ENCODE measurements around the gene FKBP5.

The FKBP5 gene

GRCh38 chr6:35592178-35592577 lies 96.5 kb downstream of the FKBP5 start:
- no peaks in the 10 kb centered on the region for H3K27me3 Mint-ChIP-seq
- ATAC-seq (replicated peaks; ENCODE audit: extremely low read depth, poor library complexity, severe bottlenecking) (no peak), DNase-seq (ENCODE audit: low spot score in 2 of 2) (no peak)
- H3K4me3 Mint-ChIP-seq = no peak overlapping the region
- no peak overlapping the region for H3K27ac Mint-ChIP-seq (ENCODE audit: low read depth)
- H3K36me3 Mint-ChIP-seq (ENCODE audit: insufficient read depth) = peaks cover 32% of the 10 kb centered on the region
- peaks cover 49% of the 10 kb centered on the region for H3K4me1 Mint-ChIP-seq
- H3K9me3 Mint-ChIP-seq = no peaks in the 10 kb centered on the region

GRCh38 chr6:35590622-35591066 lies 98.1 kb downstream of the FKBP5 start:
- Mint-ChIP-seq H3K36me3 (ENCODE audit: insufficient read depth) (peaks cover 36% of the 10 kb centered on the region), H3K27ac (ENCODE audit: low read depth) (no peak overlapping the region), H3K4me1 (peaks cover 54% of the 10 kb centered on the region), H3K4me3 (no peak overlapping the region), H3K27me3 (no peaks in the 10 kb centered on the region), H3K9me3 (no peaks in the 10 kb centered on the region)
- ATAC-seq (replicated peaks; ENCODE audit: extremely low read depth, poor library complexity, severe bottlenecking) = no peak
- no peak for DNase-seq (ENCODE audit: low spot score in 2 of 2)

- Mint-ChIP-seq H3K36me3 (ENCODE audit: insufficient read depth) (peaks cover 36% of the 10 kb centered on the region), H3K4me3 (no peak overlapping the region), H3K9me3 (no peaks in the 10 kb centered on the region), H3K27me3 (no peaks in the 10 kb centered on the region), H3K4me1 (peaks cover 56% of the 10 kb centered on the region), H3K27ac (ENCODE audit: low read depth) (peak overlapping the region; percentile 64)
- ATAC-seq (replicated peaks; ENCODE audit: extremely low read depth, poor library complexity, severe bottlenecking) = no peak
- DNase-seq (ENCODE audit: low spot score in 2 of 2) = no peak
These were observed 98.8 kb downstream of the FKBP5 start for GRCh38 chr6:35589904-35590303.

GRCh38 chr6:35589201-35589739 lies 99.4 kb downstream of the FKBP5 start:
- DNase-seq (ENCODE audit: low spot score in 2 of 2) = no peak
- no peak overlapping the region for H3K4me3 Mint-ChIP-seq
- H3K27ac Mint-ChIP-seq (ENCODE audit: low read depth) = peak overlapping the region; percentile 64
- ATAC-seq (replicated peaks; ENCODE audit: extremely low read depth, poor library complexity, severe bottlenecking) = no peak
- peaks cover 54% of the 10 kb centered on the region for H3K4me1 Mint-ChIP-seq
- no peaks in the 10 kb centered on the region for H3K9me3 Mint-ChIP-seq
- H3K36me3 Mint-ChIP-seq (ENCODE audit: insufficient read depth) = peaks cover 36% of the 10 kb centered on the region
- H3K27me3 Mint-ChIP-seq = no peaks in the 10 kb centered on the region

GRCh38 chr6:35587167-35587566 lies 101.5 kb downstream of the FKBP5 start:
- Mint-ChIP-seq H3K36me3 (ENCODE audit: insufficient read depth) (peaks cover 34% of the 10 kb centered on the region), H3K27me3 (no peaks in the 10 kb centered on the region), H3K27ac (ENCODE audit: low read depth) (no peak overlapping the region), H3K4me1 (peaks cover 54% of the 10 kb centered on the region), H3K4me3 (no peak overlapping the region), H3K9me3 (no peaks in the 10 kb centered on the region)
- ATAC-seq (replicated peaks; ENCODE audit: extremely low read depth, poor library complexity, severe bottlenecking) = no peak
- DNase-seq (ENCODE audit: low spot score in 2 of 2) = no peak

- no peaks in the 10 kb centered on the region for H3K27me3 Mint-ChIP-seq
- ATAC-seq (replicated peaks; ENCODE audit: extremely low read depth, poor library complexity, severe bottlenecking) (no peak), DNase-seq (ENCODE audit: low spot score in 2 of 2) (no peak)
- H3K36me3 Mint-ChIP-seq (ENCODE audit: insufficient read depth) = peaks cover 37% of the 10 kb centered on the region
- peaks cover 48% of the 10 kb centered on the region for H3K4me1 Mint-ChIP-seq
- H3K27ac Mint-ChIP-seq (ENCODE audit: low read depth) = peak overlapping the region; percentile 6
- H3K4me3 Mint-ChIP-seq = no peak overlapping the region
- H3K9me3 Mint-ChIP-seq = no peaks in the 10 kb centered on the region
These were observed 102.2 kb downstream of the FKBP5 start for GRCh38 chr6:35586542-35586941.

- no peak for ATAC-seq (replicated peaks; ENCODE audit: extremely low read depth, poor library complexity, severe bottlenecking)
- Mint-ChIP-seq H3K4me3 (no peak overlapping the region), H3K4me1 (peaks cover 39% of the 10 kb centered on the region), H3K27ac (ENCODE audit: low read depth) (no peak overlapping the region), H3K9me3 (no peaks in the 10 kb centered on the region), H3K36me3 (ENCODE audit: insufficient read depth) (peaks cover 37% of the 10 kb centered on the region), H3K27me3 (no peaks in the 10 kb centered on the region)
- no peak for DNase-seq (ENCODE audit: low spot score in 2 of 2)
These were observed 103.1 kb downstream of the FKBP5 start for GRCh38 chr6:35585658-35586057.

DNA sequence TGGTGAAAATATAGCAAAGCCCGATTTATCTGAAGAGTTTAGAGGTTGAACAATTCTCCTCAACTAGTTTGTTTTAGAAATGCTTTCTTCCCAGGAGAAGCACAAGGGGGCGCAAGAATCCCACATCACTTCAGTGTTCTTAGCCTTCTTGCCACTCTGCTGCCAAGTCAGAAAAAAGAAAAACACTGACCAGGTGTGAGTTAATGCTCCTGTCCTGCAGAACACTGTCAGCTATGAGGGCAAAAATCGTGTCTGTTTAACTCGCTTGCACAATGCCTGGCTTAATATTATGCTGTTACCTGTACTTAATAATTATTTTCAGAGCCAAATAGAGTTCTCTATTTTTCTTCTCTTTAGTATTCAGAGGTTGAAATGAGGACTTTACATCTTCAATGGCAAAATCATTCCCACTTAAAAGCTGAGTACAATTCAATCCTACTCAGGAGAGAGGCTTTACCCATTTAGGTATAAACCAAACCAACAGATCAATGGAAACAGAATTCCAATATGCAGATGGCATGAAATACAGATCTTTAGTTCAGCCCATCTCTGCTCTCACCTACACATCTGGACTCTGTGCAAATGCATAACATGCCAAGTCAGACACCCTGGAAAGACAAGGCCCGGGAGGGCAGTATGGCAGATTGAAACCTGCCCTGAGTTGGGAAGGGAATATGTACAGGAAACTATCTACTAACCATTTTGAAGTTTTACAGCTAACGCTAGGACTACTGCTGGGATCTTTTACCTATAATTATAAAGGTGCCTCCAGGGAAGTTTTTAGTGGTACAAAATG lies 104.6 kb downstream of the FKBP5 start:
- H3K4me1 Mint-ChIP-seq = peaks cover 29% of the 10 kb centered on the region
- H3K27ac Mint-ChIP-seq (ENCODE audit: low read depth) = no peak overlapping the region
- peaks cover 37% of the 10 kb centered on the region for H3K36me3 Mint-ChIP-seq (ENCODE audit: insufficient read depth)
- peak; percentile 66 to 69 for DNase-seq (ENCODE audit: low spot score in 2 of 2)
- H3K4me3 Mint-ChIP-seq = no peak overlapping the region
- H3K9me3 Mint-ChIP-seq = no peaks in the 10 kb centered on the region
- H3K27me3 Mint-ChIP-seq = no peaks in the 10 kb centered on the region
- ATAC-seq (replicated peaks; ENCODE audit: extremely low read depth, poor library complexity, severe bottlenecking) = no peak

DNA sequence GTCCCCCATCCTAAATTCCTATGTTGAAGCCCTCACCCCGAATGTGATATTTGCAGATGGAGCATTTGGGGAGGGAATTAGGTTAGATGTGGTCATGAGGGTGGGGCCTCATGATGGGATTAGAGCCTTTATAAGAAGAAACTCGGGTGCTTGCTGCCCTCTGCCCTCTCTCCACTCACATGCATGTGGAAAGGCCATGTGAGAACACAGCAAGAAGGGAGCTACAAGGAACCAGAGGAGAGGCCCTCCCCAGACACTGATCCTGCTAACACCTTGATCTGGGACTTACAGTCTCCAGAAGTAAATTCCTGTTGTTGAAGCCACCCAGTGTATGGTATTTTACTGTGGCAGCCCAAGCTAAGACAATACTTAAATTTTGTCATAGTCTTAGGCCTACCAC lies 106.4 kb downstream of the FKBP5 start:
- H3K36me3 Mint-ChIP-seq (ENCODE audit: insufficient read depth) = peaks cover 35% of the 10 kb centered on the region
- ATAC-seq (replicated peaks; ENCODE audit: extremely low read depth, poor library complexity, severe bottlenecking) (no peak), DNase-seq (ENCODE audit: low spot score in 2 of 2) (no peak)
- H3K27ac Mint-ChIP-seq (ENCODE audit: low read depth) = no peak overlapping the region
- no peaks in the 10 kb centered on the region for H3K9me3 Mint-ChIP-seq
- H3K27me3 Mint-ChIP-seq = no peaks in the 10 kb centered on the region
- no peak overlapping the region for H3K4me3 Mint-ChIP-seq
- H3K4me1 Mint-ChIP-seq = peaks cover 29% of the 10 kb centered on the region

DNA sequence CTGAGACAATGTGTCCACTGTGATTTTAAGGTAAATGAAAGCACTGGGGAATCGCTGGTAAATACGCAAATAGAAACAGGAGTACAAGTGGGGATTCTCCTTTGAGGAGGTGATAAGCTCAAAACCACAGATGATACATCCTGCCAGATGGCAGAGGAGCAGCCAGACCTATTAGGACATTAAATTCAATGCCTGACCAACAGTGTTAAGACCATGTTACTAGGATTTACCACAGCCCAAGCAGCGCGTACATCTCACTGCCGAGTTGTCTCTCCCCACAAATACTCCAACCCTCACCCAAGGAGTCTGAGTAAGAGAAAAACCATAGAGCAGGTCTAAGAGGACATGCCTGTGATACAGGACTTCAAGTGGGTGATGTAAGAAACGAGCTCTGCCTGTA lies 107.1 kb downstream of the FKBP5 start:
- peaks cover 39% of the 10 kb centered on the region for H3K36me3 Mint-ChIP-seq (ENCODE audit: insufficient read depth)
- H3K27ac Mint-ChIP-seq (ENCODE audit: low read depth) = no peak overlapping the region
- peaks cover 27% of the 10 kb centered on the region for H3K4me1 Mint-ChIP-seq
- no peaks in the 10 kb centered on the region for H3K9me3 Mint-ChIP-seq
- H3K27me3 Mint-ChIP-seq = no peaks in the 10 kb centered on the region
- ATAC-seq (replicated peaks; ENCODE audit: extremely low read depth, poor library complexity, severe bottlenecking) (no peak), DNase-seq (ENCODE audit: low spot score in 2 of 2) (no peak)
- no peak overlapping the region for H3K4me3 Mint-ChIP-seq

- H3K27me3 Mint-ChIP-seq = no peaks in the 10 kb centered on the region
- no peaks in the 10 kb centered on the region for H3K9me3 Mint-ChIP-seq
- DNase-seq (ENCODE audit: low spot score in 2 of 2) (no peak), ATAC-seq (replicated peaks; ENCODE audit: extremely low read depth, poor library complexity, severe bottlenecking) (no peak)
- no peak overlapping the region for H3K4me3 Mint-ChIP-seq
- H3K4me1 Mint-ChIP-seq = peaks cover 19% of the 10 kb centered on the region
- H3K27ac Mint-ChIP-seq (ENCODE audit: low read depth) = no peak overlapping the region
- peaks cover 35% of the 10 kb centered on the region for H3K36me3 Mint-ChIP-seq (ENCODE audit: insufficient read depth)
These were observed 107.9 kb downstream of the FKBP5 start for GRCh38 chr6:35580836-35581235.

- no peaks in the 10 kb centered on the region for H3K4me1 Mint-ChIP-seq
- peaks cover 57% of the 10 kb centered on the region for H3K36me3 Mint-ChIP-seq (ENCODE audit: insufficient read depth)
- H3K4me3 Mint-ChIP-seq = no peak overlapping the region
- no peak for DNase-seq (ENCODE audit: low spot score in 2 of 2)
- no peaks in the 10 kb centered on the region for H3K9me3 Mint-ChIP-seq
- H3K27me3 Mint-ChIP-seq = no peaks in the 10 kb centered on the region
- no peak overlapping the region for H3K27ac Mint-ChIP-seq (ENCODE audit: low read depth)
- ATAC-seq (replicated peaks; ENCODE audit: extremely low read depth, poor library complexity, severe bottlenecking) = no peak
These were observed 112.0 kb downstream of the FKBP5 start for GRCh38 chr6:35576682-35577081.

DNA sequence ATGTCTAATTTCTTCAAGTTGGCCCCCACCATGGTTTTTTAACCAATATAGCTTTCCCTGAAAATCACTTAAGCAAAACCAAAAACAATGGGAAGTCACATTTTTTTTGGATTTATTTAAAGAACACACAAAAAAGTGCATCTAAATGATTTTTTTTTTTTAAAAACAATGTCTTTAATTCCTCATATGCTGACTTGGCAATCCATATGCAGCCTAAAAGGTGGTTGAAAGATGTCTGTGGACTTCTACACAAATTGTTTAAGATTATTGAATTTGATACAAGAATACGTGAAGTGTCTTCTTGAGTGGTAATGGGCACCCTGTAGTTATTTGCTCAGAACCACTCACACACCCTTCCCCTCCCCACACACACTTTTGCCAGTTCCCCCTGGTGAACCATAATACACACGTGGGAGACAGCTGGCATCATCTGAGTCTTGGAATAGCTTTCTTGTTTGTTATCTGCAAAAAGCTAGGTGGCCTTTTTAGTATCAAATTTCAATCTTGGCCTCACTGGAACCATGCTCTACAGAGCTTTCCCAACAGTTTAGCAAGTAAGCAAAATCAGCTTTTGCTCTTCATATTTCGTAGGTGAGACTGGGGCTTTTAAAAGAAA lies 115.1 kb downstream of the FKBP5 start:
- Mint-ChIP-seq H3K9me3 (no peaks in the 10 kb centered on the region), H3K27me3 (no peaks in the 10 kb centered on the region), H3K4me1 (no peaks in the 10 kb centered on the region), H3K4me3 (no peak overlapping the region), H3K36me3 (ENCODE audit: insufficient read depth) (peaks cover 54% of the 10 kb centered on the region), H3K27ac (ENCODE audit: low read depth) (no peak overlapping the region)
- ATAC-seq (replicated peaks; ENCODE audit: extremely low read depth, poor library complexity, severe bottlenecking) = no peak
- DNase-seq (ENCODE audit: low spot score in 2 of 2) = no peak

Data from central memory CD8-positive, alpha-beta T cell (primary cell).